ENCODE measurements around the gene SPEM1.

Gene SPEM1

DNA sequence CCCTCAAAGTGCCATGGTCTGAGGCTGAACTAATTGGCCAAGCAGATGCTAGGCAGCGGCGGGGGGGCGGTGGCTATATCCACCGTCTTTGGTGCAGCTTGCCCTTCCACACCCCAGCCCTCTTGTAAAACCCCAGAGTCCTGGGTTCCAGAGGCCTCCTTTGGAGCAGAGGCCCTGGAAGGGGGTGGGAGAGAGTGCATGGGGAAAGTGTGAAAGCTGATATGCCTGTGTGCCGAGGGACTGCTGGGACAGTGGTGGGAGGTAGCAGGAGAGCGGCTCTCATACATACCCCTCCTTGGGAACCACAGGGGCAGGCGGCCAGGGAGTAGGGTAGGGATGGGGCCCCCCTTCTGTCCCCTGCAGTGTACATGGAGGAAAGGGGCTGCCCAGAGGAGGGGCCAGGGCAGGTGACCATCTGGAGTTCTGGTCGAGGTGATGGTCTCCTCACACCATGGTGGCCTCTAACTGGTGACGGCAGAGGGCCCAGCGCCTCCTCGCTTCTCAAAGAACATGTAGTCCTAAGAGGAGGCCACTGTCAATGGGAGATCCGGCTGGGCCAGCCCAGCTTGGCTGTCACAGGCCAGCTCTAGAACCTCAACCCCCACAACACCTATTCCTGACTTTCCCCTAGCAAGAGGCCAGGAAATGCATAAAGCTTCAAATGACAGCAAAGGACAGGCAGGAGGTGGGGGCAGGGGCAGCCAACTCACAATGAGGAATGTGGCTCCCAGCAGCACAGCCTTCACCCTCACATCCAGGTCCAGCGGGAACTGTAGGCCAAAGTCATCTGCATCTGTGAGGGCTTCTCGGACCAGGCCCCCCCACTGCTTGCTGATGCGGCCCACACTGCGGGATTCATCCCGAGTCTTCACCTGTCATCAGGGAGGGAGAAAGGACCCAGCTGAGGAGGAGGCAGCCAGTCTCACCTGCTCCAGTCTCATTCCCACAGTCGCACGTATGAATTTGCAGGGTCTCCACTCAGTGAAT is 29.9 kb upstream of the SPEM1 start:
- Histone ChIP-seq H3K27ac (ENCODE audit: low read depth, low read length) (no peak overlapping the region), H3K4me3 (ENCODE audit: low read depth in 1 of 2, low read length in 2 of 2) (no peak overlapping the region), H3K4me1 (ENCODE audit: insufficient read depth, low read length) (peaks cover 8% of the 10 kb centered on the region), H3K27me3 (ENCODE audit: control insufficient read depth in 1 of 2, insufficient read depth in 2 of 2, low read length in 2 of 2) (no peaks in the 10 kb centered on the region), H3K9ac (ENCODE audit: low read length) (no peak overlapping the region), H3K9me3 (ENCODE audit: low read length) (no peaks in the 10 kb centered on the region), H3K36me3 (ENCODE audit: insufficient read depth, low read length) (peaks cover 6% of the 10 kb centered on the region)

DNA sequence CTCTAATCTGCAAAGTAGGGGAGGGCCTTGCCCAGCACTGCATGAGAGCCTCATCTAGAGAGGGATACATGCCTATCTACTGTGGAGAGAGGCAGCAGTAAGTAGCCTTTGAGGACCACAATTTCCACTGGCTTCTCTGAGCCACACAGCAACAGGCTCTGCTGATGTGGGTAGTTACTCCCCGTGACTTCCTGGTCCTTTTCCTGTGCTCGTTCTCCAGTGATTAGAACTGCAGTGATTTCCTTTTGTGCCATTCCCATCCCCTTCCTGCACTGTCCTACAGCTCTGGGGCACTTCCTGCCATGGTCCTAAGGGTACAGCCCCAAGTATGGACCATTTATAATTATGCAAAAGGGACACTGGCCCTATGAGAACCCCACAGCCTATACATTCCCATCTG is 28.8 kb upstream of the SPEM1 start:
- Histone ChIP-seq H3K27ac (ENCODE audit: low read depth, low read length) (no peak overlapping the region), H3K36me3 (ENCODE audit: insufficient read depth, low read length) (peaks cover 6% of the 10 kb centered on the region), H3K27me3 (ENCODE audit: control insufficient read depth in 1 of 2, insufficient read depth in 2 of 2, low read length in 2 of 2) (no peaks in the 10 kb centered on the region), H3K9me3 (ENCODE audit: low read length) (no peaks in the 10 kb centered on the region), H3K4me3 (ENCODE audit: low read depth in 1 of 2, low read length in 2 of 2) (no peak overlapping the region), H3K9ac (ENCODE audit: low read length) (no peak overlapping the region), H3K4me1 (ENCODE audit: insufficient read depth, low read length) (peaks cover 8% of the 10 kb centered on the region)

DNA sequence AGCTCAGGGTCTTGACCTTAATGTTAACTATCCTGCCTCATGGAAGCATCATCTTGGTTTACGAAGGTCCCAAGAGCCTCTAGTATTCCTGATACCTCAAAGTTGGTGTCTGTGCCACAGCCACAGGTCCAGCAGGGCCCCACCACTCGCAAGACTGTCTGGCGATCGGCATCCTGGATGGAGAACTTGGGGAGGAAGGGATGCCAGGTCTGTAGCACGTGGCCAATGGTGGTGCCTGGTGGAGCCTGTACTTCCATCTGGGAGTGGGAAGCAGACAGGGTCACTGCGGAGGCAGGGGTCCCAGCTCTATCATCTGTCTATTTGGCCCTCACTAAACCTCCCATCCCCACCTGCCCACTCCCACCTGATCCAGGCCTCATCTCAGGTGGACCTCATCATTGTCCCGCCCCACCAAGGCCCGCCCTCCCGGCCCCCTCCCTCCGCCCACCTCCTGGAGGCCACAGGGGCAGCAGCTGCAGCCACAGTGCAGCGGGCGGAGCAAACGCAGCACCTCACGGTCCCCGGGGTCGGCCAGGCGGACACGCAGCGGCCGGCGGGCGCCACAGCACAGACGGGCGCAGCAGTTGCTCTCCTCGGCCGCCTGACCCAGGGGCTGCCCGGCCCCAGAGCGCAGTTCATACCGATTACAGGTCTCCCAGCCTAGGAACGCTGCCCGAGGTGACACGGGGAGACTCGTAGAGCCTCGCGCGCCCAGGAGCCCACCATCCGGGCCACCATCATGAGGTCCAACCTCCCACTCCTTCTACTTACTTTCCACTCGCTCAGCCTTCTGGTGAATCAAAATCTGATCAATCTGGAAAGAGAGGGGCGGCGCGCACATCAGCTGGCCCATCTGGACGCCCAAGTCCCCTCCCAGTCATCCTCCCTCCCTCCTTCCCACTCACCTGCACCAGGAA is 27.2 kb upstream of the SPEM1 start:
- no peak overlapping the region for H3K27ac ChIP-seq (ENCODE audit: low read depth, low read length)
- peaks cover 6% of the 10 kb centered on the region for H3K36me3 ChIP-seq (ENCODE audit: insufficient read depth, low read length)
- H3K4me3 ChIP-seq (ENCODE audit: low read depth in 1 of 2, low read length in 2 of 2), result peak overlapping the region in 1 of 2 donors; percentile 86
- H3K27me3 ChIP-seq (ENCODE audit: control insufficient read depth in 1 of 2, insufficient read depth in 2 of 2, low read length in 2 of 2), result no peaks in the 10 kb centered on the region
- H3K9ac ChIP-seq (ENCODE audit: low read length), result peak overlapping the region; percentile 68
- H3K4me1 ChIP-seq (ENCODE audit: insufficient read depth, low read length), result peaks cover 8% of the 10 kb centered on the region
- H3K9me3 ChIP-seq (ENCODE audit: low read length), result no peaks in the 10 kb centered on the region

DNA sequence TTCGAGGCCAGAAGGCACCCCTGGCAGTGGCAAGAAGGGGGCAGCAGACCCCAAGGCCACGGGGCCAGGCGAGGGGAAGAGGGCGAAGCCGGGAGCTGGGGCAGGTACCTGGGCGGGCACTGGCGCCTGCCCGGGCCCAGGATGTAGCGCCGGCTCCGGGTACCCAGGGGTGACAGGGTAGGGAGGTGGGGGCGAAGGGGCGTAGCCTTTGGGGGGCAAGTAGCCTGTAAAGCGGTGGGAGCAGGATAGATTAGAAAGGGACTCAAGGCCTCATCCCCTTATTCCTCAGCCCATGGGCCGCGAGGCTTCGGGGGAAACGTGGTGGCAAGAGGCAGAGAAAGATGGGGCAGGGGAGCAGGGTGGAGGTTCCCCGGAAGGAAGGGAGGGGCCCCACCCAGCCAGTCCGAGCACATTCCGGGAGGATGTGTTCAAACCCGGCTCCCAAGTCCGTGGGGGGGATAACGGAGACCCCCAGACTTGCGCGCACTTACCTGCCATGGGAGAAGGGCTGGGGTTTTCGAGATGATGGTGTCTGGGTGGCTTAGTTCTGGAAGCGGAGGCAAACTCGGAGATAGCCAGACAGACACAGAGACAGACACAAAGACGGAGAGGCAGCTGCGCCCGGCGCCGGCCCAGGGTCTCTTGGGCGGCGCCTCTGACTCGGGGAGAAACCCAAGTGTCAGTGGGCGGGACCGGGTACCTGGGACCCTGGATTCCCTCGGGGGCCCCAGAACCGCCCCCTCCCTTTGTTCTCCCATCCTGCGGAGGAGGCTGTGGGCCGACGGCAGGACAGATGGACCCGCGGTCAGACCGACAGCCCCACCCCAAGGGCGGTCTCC is 26.3 kb upstream of the SPEM1 start:
- Histone ChIP-seq H3K9ac (ENCODE audit: low read length) (peak overlapping the region; percentile 68), H3K36me3 (ENCODE audit: insufficient read depth, low read length) (peaks cover 6% of the 10 kb centered on the region), H3K4me3 (ENCODE audit: low read depth in 1 of 2, low read length in 2 of 2) (peak overlapping the region; percentile 86 to 91), H3K27me3 (ENCODE audit: control insufficient read depth in 1 of 2, insufficient read depth in 2 of 2, low read length in 2 of 2) (no peaks in the 10 kb centered on the region), H3K4me1 (ENCODE audit: insufficient read depth, low read length) (peaks cover 8% of the 10 kb centered on the region), H3K9me3 (ENCODE audit: low read length) (no peaks in the 10 kb centered on the region), H3K27ac (ENCODE audit: low read depth, low read length) (peak overlapping the region; percentile 77)

DNA sequence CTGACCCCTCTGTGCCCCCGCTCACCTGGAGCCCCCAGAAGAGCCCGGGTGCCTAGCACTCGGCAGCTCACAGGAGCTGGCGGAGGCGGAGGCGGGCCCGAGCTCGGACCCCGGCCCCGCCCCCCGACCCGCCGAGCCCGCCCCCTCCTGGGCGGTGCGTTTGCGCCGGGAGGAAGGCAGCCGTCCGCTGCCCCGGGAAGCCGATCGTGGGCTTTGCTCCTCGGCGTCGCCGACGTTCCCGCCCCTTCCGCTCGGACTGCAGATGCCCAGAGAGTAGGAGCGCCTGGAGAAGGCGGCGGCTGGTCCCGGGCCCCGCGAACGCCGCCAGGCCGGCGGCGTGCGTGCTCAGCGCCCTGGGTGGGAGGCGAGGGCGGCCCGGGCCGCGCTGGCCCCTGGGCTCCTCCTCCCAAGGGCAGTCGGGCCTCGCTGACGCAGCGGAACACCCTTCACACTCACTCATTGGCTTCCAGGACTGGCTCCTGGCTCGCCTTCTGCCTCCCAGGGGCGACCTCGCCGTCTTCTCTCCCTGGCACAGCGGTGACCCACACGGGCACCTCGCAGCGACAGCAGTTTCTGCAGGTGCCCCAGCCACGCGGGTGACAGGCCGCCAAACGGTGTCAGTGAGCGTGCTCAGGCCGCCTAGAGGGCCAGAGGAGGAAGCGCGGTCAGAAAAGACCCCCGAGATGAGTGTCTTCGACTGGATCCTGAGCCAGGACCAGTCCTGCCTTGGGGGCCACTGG is 25.5 kb upstream of the SPEM1 start, which contains the start of gene PLSCR3:
TSS of gene PLSCR3 (minus strand) at position 74 of the 740 bp plus-strand sequence. CDS start 415 bp downstream, outside the sequence.
- Histone ChIP-seq H3K4me3 (ENCODE audit: low read depth in 1 of 2, low read length in 2 of 2) (peak within 1 kb of the TSS; percentile 86 to 91), H3K9ac (ENCODE audit: low read length) (peak within 1 kb of the TSS; percentile 68), H3K27ac (ENCODE audit: low read depth, low read length) (peak within 1 kb of the TSS; percentile 77), H3K9me3 (ENCODE audit: low read length) (no peaks in the 10 kb centered on the region), H3K36me3 (ENCODE audit: insufficient read depth, low read length) (peaks cover 6% of the 10 kb centered on the region), H3K27me3 (ENCODE audit: control insufficient read depth in 1 of 2, insufficient read depth in 2 of 2, low read length in 2 of 2) (no peaks in the 10 kb centered on the region), H3K4me1 (ENCODE audit: insufficient read depth, low read length) (peaks cover 8% of the 10 kb centered on the region)

DNA sequence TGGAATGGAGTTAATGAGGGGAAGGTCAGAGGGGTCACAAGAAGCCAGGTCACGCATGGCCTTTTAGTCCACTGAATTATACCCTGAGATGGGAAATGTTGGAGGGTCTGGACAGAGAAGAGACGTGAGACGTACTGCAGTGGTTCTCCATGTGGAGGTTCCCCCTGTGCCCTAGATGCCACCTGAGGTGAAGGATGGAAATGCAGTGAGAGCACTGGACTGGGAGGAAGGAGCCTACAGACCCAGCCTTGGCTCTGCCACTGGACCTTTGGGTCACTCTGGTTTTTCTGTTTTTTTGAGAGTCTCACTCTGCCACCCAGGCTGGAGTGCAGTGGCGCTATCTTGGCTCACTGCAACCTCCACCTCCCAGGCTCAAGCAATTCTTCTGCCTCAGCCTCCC is 24.0 kb upstream of the SPEM1 start:
- no peak overlapping the region for H3K27ac ChIP-seq (ENCODE audit: low read depth, low read length)
- no peaks in the 10 kb centered on the region for H3K27me3 ChIP-seq (ENCODE audit: control insufficient read depth in 1 of 2, insufficient read depth in 2 of 2, low read length in 2 of 2)
- H3K9ac ChIP-seq (ENCODE audit: low read length), result no peak overlapping the region
- H3K36me3 ChIP-seq (ENCODE audit: insufficient read depth, low read length), result peaks cover 6% of the 10 kb centered on the region
- H3K4me3 ChIP-seq (ENCODE audit: low read depth in 1 of 2, low read length in 2 of 2), result no peak overlapping the region
- no peaks in the 10 kb centered on the region for H3K9me3 ChIP-seq (ENCODE audit: low read length)
- H3K4me1 ChIP-seq (ENCODE audit: insufficient read depth, low read length), result peaks cover 8% of the 10 kb centered on the region

DNA sequence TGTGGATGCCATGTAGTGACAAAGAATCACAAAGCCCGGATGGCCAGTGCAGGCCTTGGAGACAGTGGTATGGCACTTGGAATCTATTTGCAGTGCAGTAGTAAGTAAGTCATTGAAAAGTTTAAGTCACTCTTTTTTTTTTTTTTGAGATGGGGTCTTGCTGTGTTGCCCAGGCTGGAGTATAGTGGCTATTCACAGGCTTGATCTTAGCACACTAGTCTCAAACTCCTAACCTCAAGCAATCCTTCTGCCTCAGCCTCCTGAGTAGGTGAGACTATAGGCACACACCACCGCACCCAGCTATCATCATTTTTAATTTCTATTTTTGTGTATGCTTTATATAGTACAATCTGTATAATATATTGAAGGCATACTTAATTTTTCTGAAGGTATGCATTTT is 21.5 kb upstream of the SPEM1 start:
- H3K9me3 ChIP-seq (ENCODE audit: low read length), result no peaks in the 10 kb centered on the region
- no peak overlapping the region for H3K9ac ChIP-seq (ENCODE audit: low read length)
- H3K27me3 ChIP-seq (ENCODE audit: control insufficient read depth in 1 of 2, insufficient read depth in 2 of 2, low read length in 2 of 2), result no peaks in the 10 kb centered on the region
- H3K4me1 ChIP-seq (ENCODE audit: insufficient read depth, low read length), result peaks cover 10% of the 10 kb centered on the region
- H3K4me3 ChIP-seq (ENCODE audit: low read depth in 1 of 2, low read length in 2 of 2), result no peak overlapping the region
- H3K36me3 ChIP-seq (ENCODE audit: insufficient read depth, low read length), result no peaks in the 10 kb centered on the region
- no peak overlapping the region for H3K27ac ChIP-seq (ENCODE audit: low read depth, low read length)

DNA sequence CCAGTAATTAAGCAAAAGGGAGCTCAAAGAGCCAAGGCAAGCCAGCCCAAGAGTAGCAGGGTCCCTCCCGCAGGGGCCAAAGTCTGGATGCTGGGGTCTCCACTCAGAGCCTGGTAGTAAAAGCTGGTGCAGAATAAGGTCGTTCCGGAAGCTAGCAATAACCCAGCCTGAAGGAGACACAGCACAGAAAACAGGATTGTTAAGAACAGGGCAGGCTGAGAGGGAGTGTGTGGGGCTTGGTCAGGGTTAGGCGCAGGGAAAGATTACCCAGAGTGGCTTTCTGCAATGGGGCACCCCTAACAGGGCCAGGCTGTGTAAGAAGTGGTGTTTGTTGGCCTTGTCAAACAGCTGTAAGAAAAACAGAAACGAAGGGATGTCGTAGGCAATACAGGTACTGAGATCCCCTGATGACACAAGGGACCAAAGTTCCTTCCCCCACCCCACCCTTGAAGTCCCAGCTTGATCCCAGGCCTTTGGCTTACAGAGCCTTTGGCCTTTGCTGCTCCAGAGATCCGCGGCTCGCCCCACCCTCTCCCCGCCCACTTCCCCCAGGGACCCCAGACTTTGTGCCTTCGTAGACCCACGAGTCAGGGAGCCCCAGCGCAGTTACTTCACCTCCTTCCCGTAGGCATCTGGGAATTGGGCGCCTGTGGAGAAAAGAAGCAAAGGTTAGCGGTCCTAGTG is 16.9 kb upstream of the SPEM1 start:
- no peaks in the 10 kb centered on the region for H3K9me3 ChIP-seq (ENCODE audit: low read length)
- H3K4me3 ChIP-seq (ENCODE audit: low read depth in 1 of 2, low read length in 2 of 2), result peak overlapping the region; percentile 71 to 82
- H3K27me3 ChIP-seq (ENCODE audit: control insufficient read depth in 1 of 2, insufficient read depth in 2 of 2, low read length in 2 of 2), result no peaks in the 10 kb centered on the region
- peak overlapping the region; percentile 56 for H3K9ac ChIP-seq (ENCODE audit: low read length)
- peaks cover 15% of the 10 kb centered on the region for H3K4me1 ChIP-seq (ENCODE audit: insufficient read depth, low read length)
- peak overlapping the region; percentile 93 for H3K27ac ChIP-seq (ENCODE audit: low read depth, low read length)
- H3K36me3 ChIP-seq (ENCODE audit: insufficient read depth, low read length), result no peaks in the 10 kb centered on the region

DNA sequence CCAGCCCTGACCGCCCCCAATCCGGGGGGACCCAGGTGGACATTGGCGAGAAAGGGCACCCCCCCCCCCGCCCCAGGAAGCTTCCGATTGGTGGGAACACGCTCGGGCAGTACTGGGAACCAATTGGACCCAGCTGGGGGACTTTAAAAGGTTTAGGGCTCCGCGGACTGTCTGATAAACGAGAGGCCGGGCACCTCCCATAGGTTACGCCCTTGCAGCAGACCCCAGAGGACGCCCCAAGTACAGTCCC is 16.5 kb upstream of the SPEM1 start:
- Histone ChIP-seq H3K27me3 (ENCODE audit: control insufficient read depth in 1 of 2, insufficient read depth in 2 of 2, low read length in 2 of 2) (no peaks in the 10 kb centered on the region), H3K4me3 (ENCODE audit: low read depth in 1 of 2, low read length in 2 of 2) (peak overlapping the region; percentile 71 to 82), H3K9me3 (ENCODE audit: low read length) (no peaks in the 10 kb centered on the region), H3K9ac (ENCODE audit: low read length) (peak overlapping the region; percentile 56), H3K36me3 (ENCODE audit: insufficient read depth, low read length) (no peaks in the 10 kb centered on the region), H3K4me1 (ENCODE audit: insufficient read depth, low read length) (peaks cover 15% of the 10 kb centered on the region), H3K27ac (ENCODE audit: low read depth, low read length) (peak overlapping the region; percentile 93)

All from muscle layer of colon (tissue), 2 donors.